Endothelial cell of umbilical vein (primary cell): Measurements from ENCODE around the gene NOS2. TPM values are rescaled to one million over a fixed set of nuclear protein-coding genes. Genes with fewer than 3 reads are reported as not detected.

Experiments
- BruUV-seq: library from RNA; stranded (reverse); fragments of 400-500 nt; replicated peaks from 2 replicates; lab custom pipeline; 2021; lab: Mats Ljungman, UMichigan
- CTCF ChIA-PET: fragments of 300-600, 350-600 bp; sonication (Branson Sonifier 250); formaldehyde crosslinking; loops from one replicate; lab custom pipeline; 2021; ENCODE audit warnings: antibody characterized with exemption, inconsistent platforms; lab: Charles Lee
- POLR2A ChIA-PET: fragments of 300-600, 350-600 bp; sonication (Branson Sonifier 250); formaldehyde crosslinking; loops from one replicate; lab custom pipeline; 2021; ENCODE audit warnings: antibody characterized with exemption, inconsistent platforms; lab: Charles Lee
- DNase-seq: peaks from one replicate; pipeline ENCODE4 v3.0.0-alpha.2; 2011; ENCODE audit warnings: low read depth, low spot score
- FAIRE-seq: peaks from 2 replicates; lab custom pipeline; 2011; peaks lifted over from hg19 to GRCh38; lab: Jason Lieb, UNC
- H2AFZ ChIP-seq: 2 replicates; pipeline ENCODE4 v1.6.0; 2012; ENCODE audit warnings: low read depth, low read length, control low read depth, inconsistent platforms
- H3K27ac ChIP-seq: 2 replicates; pipeline ENCODE4 v1.5.1; 2011; ENCODE audit warnings: low read depth, mild to moderate bottlenecking, control low read depth, low read length, moderate library complexity; ENCODE audit not compliant: insufficient read depth
- H3K27me3 ChIP-seq, 2 experiments: 2 replicates each; pipeline versions ENCODE4 v1.6.0 to v1.6.1; 2011; ENCODE audit warnings: low read length in 2 of 2, mixed read lengths in 1 of 2; ENCODE audit not compliant: control insufficient read depth in 2 of 2, insufficient read depth in 2 of 2
- H3K36me3 ChIP-seq, 2 experiments: 2 replicates in 1 of 2; 3 replicates in 1 of 2; pipeline ENCODE4 v1.5.1; 2011; ENCODE audit warnings: low read length in 2 of 2, mild to moderate bottlenecking in 1 of 2, moderate library complexity in 1 of 2; ENCODE audit not compliant: control insufficient read depth in 2 of 2, insufficient read depth in 2 of 2; ENCODE audit errors: extremely low read depth in 1 of 2
- H3K4me1 ChIP-seq: 3 replicates; pipeline ENCODE4 v1.5.1; 2011; ENCODE audit warnings: mild to moderate bottlenecking, low read length; ENCODE audit not compliant: control insufficient read depth, insufficient read depth; ENCODE audit errors: extremely low read depth
- H3K4me2 ChIP-seq: 2 replicates; pipeline ENCODE4 v1.6.1; 2011; ENCODE audit warnings: low read length, control low read depth, mixed read lengths; ENCODE audit not compliant: insufficient read depth
- H3K4me3 ChIP-seq, 3 experiments: fragments of 200-600 bp in 1 of 3; sonication (generic), shearing (Covaris generic) in 1 of 3; replicated peaks in 1 of 3; 2 replicates each; pipeline ENCODE4 v1.5.1; 2011 to 2016; ENCODE audit warnings: control low read depth in 3 of 3, low read length in 3 of 3, mild to moderate bottlenecking in 2 of 3, inconsistent platforms in 1 of 3, low read depth in 1 of 3, moderate library complexity in 1 of 3; ENCODE audit not compliant: insufficient read depth in 1 of 3
- H3K79me2 ChIP-seq: 2 replicates; pipeline ENCODE4 v1.6.0; 2012; ENCODE audit warnings: low read length, inconsistent platforms; ENCODE audit not compliant: control insufficient read depth, insufficient read depth
- H3K9ac ChIP-seq: replicated peaks from 2 replicates; pipeline ENCODE3; 2011; ENCODE audit warnings: low read length, control low read depth; ENCODE audit not compliant: insufficient read depth; ENCODE audit errors: extremely low read depth
- H3K9me1 ChIP-seq: replicated peaks from 3 replicates; pipeline ENCODE4 v1.6.0; 2011; ENCODE audit warnings: mild to moderate bottlenecking, low read length; ENCODE audit not compliant: control insufficient read depth, insufficient read depth; ENCODE audit errors: extremely low read depth
- H3K9me3 ChIP-seq: replicated peaks from 2 replicates; pipeline ENCODE4 v1.5.1; 2012; ENCODE audit warnings: low read length, inconsistent platforms; ENCODE audit not compliant: control insufficient read depth, insufficient read depth
- H4K20me1 ChIP-seq: replicated peaks from 2 replicates; pipeline ENCODE3; 2011; ENCODE audit warnings: mild to moderate bottlenecking, low read length; ENCODE audit not compliant: control insufficient read depth, insufficient read depth; ENCODE audit errors: extremely low read depth
- EZH2 ChIP-seq: IDR thresholded peaks from 2 replicates; pipeline ENCODE4 v1.6.1; 2012; ENCODE audit warnings: borderline replicate concordance, low read depth, mild to moderate bottlenecking, moderate library complexity, low read length, inconsistent platforms; ENCODE audit not compliant: severe bottlenecking
- GATA2 ChIP-seq: IDR thresholded peaks from 2 replicates; pipeline ENCODE4 v1.7.0; 2011; ENCODE audit warnings: low read depth, mild to moderate bottlenecking, moderate library complexity, mixed read lengths, low read length; ENCODE audit not compliant: insufficient read length, insufficient read depth
- JUN ChIP-seq: IDR thresholded peaks from 2 replicates; pipeline ENCODE4 v1.6.1; 2011; ENCODE audit warnings: borderline replicate concordance, low read depth; ENCODE audit not compliant: insufficient read length, insufficient read depth
- MYC ChIP-seq: IDR thresholded peaks from one replicate; pipeline ENCODE4 v1.6.1; 2011; ENCODE audit warnings: mild to moderate bottlenecking, low read depth, low read length
- POLR2A ChIP-seq: IDR thresholded peaks from 2 replicates; pipeline ENCODE4 v1.6.1; 2012; ENCODE audit warnings: low read depth, mild to moderate bottlenecking, control low read depth, low read length
- POLR2AphosphoS5 ChIP-seq: IDR thresholded peaks from 2 replicates; pipeline ENCODE4 v1.6.1; 2012; ENCODE audit warnings: low read depth, mild to moderate bottlenecking, control low read depth, low read length, moderate library complexity; ENCODE audit not compliant: insufficient read depth
- dilution Hi-C: fragments of 300-500 bp; cut with MboI; formaldehyde crosslinking; loops from one replicate; pipeline ENCODE4 v1.15.0; 2019; ENCODE audit warnings: low sequenced_read_pairs; ENCODE audit not compliant: extremely low pct_ligation_motif_present
- intact Hi-C: fragments of 100-400 bp; cut with micrococcal nuclease; formaldehyde crosslinking; loops from one replicate; pipeline ENCODE4 v1.10.0; 2022
- polyA plus RNA-seq, 4 experiments: library from polyadenylated mRNA; depleted of rRNA in 3 of 4; stranded (reverse) in 3 of 4; unstranded in 1 of 4; fragments of >200 nt; gene quantifications; 2 replicates each; pipeline versions ENCODE4 v1.2.1 to v1.2.3, GENCODE V29; 2011 to 2012; ENCODE audit warnings: missing spikeins in 1 of 4
- total RNA-seq: library from RNA; stranded (reverse); gene quantifications from 2 replicates; pipeline ENCODE4 v1.2.3, GENCODE V29; 2021
- TF ChIP-seq, protein P1 (sequence below), 2 donors: IDR thresholded peaks; 1 replicate in 1 of 2; 2 replicates in 1 of 2; pipeline ENCODE4 v1.5.1; 2011; ENCODE audit warnings: low read length in 2 of 2, mild to moderate bottlenecking in 2 of 2, moderate library complexity in 2 of 2, control low read depth in 1 of 2, inconsistent platforms in 1 of 2, low read depth in 1 of 2; ENCODE audit not compliant: insufficient read depth in 1 of 2; ENCODE audit errors: extremely low read depth in 1 of 2
- TF ChIP-seq, protein P2 (sequence below): IDR thresholded peaks from 2 replicates; pipeline ENCODE4 v1.6.1; 2011; ENCODE audit not compliant: insufficient read depth, insufficient read length

NOS2 gene
- total and polyA plus RNA-seq, 2 donors (not counting 3 experiments of a cell fraction or from before 2014, with no cell fraction given) = 0.01 TPM; not detected in 1

DNA sequence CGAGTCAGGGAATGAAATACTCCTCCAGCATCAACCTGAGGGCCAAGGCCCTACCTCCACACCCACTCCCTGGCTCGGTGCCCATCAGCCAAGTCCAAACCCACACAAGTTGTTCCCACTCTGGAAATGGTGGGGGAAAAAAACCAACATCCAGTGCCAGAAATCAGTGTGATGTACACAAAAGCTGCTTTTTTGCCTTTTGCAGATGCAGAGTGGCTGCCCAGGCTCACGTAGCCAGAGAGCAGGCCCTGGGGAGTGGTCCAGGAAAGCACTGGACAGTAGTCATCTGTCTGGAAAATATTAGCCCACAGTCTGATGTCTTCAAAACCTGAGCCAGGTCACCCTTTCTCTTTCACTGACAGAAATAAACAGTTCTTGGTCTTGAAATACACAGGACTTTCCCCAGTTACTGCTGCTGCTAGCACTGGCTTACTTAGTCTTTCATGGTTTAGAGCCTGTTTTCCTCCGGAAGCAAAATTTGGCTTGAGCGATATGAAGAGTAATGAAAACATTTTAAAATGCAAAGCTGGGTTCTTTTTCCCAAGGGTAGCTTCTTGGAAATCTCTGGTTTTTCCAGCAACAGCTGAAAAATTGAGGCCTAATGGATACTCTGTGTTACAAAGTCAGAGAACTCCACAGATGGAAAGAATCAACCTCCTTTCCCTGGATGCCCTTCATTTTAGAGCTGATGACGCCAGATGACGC lies 18.2 kb upstream of the NOS2 start:
- ChIA-PET POLR2A (interaction anchor here (0.6 to 0.7 kb wide), 2 partner anchors 28 to 62 kb away, joined by 5 to 11 read pairs; no protein-coding TSS in a partner anchor), CTCF (interaction anchor here (1.0 to 4.8 kb wide), 4 partner anchors 11 to 170 kb away, joined by 3 to 45 read pairs (median 4); no protein-coding TSS in a partner anchor)
- H3K9me1 ChIP-seq = no peaks in the 10 kb centered on the region
- no peaks in the 10 kb centered on the region for H3K36me3 ChIP-seq
- no TSS peak for BruUV-seq
- H3K4me1 ChIP-seq = peaks cover 19% of the 10 kb centered on the region
- H3K79me2 ChIP-seq = no peaks in the 10 kb centered on the region
- H3K4me2 ChIP-seq = no peak overlapping the region
- peak overlapping the region; percentile 49 for H3K27ac ChIP-seq
- H2AFZ ChIP-seq = no peak overlapping the region
- no peaks in the 10 kb centered on the region for H4K20me1 ChIP-seq
- dilution Hi-C loops (no loop called here), intact Hi-C loops (no loop called here)
- H3K9me3 ChIP-seq = no peaks in the 10 kb centered on the region
- DNase-seq = peak; percentile 40
- TF ChIP-seq JUN (no peak), GATA2 (no peak), POLR2A (no peak), MYC (no peak), EZH2 (no peak), POLR2AphosphoS5 (no peak)
- TF ChIP-seq, protein P1, sequence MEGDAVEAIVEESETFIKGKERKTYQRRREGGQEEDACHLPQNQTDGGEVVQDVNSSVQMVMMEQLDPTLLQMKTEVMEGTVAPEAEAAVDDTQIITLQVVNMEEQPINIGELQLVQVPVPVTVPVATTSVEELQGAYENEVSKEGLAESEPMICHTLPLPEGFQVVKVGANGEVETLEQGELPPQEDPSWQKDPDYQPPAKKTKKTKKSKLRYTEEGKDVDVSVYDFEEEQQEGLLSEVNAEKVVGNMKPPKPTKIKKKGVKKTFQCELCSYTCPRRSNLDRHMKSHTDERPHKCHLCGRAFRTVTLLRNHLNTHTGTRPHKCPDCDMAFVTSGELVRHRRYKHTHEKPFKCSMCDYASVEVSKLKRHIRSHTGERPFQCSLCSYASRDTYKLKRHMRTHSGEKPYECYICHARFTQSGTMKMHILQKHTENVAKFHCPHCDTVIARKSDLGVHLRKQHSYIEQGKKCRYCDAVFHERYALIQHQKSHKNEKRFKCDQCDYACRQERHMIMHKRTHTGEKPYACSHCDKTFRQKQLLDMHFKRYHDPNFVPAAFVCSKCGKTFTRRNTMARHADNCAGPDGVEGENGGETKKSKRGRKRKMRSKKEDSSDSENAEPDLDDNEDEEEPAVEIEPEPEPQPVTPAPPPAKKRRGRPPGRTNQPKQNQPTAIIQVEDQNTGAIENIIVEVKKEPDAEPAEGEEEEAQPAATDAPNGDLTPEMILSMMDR (IDR thresholded peaks at IDR 0.05; ENCODE audit: extremely low read depth in 1 of 2, insufficient read depth in 1 of 2, low read depth in 1 of 2, low read length in 2 of 2) = no peak
- TF ChIP-seq, protein P2, sequence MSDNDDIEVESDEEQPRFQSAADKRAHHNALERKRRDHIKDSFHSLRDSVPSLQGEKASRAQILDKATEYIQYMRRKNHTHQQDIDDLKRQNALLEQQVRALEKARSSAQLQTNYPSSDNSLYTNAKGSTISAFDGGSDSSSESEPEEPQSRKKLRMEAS = no peak
- FAIRE-seq = peak; percentile 68
- H3K4me3 ChIP-seq = no peak overlapping the region
- no peaks in the 10 kb centered on the region for H3K27me3 ChIP-seq
- H3K9ac ChIP-seq = no peak overlapping the region
